Dermis blood vessel endothelial cell (primary cell): ENCODE results near the gene CEACAM7. TPM values are rescaled to one million over a fixed set of nuclear protein-coding genes. Genes with fewer than 3 reads are reported as not detected.
"Not testable (repeated sequence)": the region's sequence is repeated elsewhere in the genome, so short reads cannot be mapped to it uniquely, and the experiment has no call there.

ENCODE experiments used
- DNase-seq: peaks from one replicate; pipeline ENCODE4 v3.0.0; 2010
- total RNA-seq: library from RNA; depleted of rRNA; stranded (reverse); fragments of >200 nt; gene quantifications from 2 replicates; pipeline ENCODE4 v1.2.3, GENCODE V29; 2014

The CEACAM7 gene
- 0.17 TPM in 1 of 2 replicates, not detected in the other for total RNA-seq

- DNase-seq = no peak
These were observed at the start of gene CEACAM7 for GRCh38 chr19:41688098-41688497. TSS of gene CEACAM7 (minus strand) at chr19:41688270. CDS start at chr19:41688165, 105 bp downstream.

DNA sequence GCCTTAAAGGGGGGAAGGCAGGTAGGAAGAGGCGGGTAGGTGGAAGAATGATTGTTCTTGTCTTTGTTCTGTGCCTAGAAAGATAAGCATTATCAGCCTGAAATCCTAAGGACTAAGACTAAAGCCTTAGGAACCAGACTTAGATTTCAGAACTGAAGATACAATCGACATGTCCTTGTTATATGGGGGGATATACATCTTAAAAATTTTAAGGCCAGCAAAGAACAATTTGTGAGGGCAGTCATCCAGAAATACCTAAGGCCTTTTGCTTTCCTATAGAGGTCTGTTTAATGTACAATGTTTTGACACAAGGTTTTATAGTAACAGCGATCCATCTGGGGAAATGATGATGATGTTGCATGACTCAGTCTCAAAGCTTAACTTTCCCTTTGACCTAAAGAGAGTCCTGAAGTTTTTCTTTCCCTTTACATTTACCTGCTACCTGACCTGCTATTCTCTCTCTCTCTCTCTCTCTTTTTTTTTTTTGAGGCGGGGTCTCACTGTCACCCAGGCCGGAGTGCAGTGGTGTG, 47.1 kb upstream of the CEACAM7 start:
- no peak for DNase-seq

DNA sequence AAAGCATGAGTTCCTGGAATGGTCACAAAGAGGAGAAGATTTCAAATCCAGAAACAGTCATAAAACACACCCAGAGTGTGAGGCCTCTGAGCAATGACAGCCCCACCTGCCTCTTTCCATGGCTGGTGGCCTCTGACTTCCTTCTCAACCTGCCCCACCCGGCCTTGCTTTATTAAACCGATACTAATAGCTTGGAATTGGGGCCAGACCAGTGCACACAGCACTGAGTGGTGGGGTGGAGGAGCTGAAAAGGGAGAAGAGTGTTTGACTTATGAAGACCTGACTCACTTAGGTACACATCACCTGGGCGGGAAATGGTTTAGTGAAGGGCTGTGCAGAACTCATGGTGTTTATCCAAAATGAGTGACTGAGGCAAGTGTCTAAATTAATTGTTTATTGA, 46.5 kb upstream of the CEACAM7 start:
- no peak for DNase-seq

DNA sequence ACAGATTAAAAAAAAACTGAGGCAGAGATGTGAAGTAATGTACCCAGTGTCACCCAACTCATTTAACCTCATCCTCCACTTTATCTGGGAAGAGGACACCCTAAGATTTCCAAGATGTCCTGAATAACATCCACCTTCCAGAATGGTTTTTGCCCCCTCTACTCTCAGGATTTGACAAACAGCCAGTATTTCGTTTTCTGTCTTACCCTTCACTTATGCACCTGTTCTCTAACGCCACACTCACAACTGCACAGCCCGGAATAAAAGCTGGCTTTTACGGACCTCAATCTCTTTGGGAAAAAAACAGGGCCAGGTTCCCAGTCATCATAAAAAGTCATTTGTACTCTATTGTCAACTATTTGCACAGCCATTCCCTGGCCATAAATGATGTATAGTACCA, 46.1 kb upstream of the CEACAM7 start:
- no peak for DNase-seq

DNA sequence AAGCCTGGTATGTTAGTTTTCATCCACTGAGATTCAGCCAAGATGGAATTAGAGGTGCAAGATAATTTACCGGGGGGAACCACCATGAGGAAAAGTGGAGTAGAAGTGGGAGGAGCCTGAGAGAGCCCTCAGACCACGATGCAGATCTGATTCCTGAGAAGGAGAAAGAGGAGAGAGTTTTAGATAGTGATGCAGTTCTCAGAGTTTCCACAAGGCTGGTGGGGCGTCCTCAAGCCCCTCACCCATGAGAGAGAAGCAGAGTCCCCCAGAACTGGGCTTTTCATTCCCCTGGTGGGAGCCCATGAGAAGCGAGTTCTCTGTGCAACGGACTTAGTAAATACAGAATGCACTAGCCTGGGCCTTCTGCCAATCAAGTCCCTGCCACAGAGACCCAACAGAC, 38.4 kb upstream of the CEACAM7 start:
- DNase-seq = no peak

DNA sequence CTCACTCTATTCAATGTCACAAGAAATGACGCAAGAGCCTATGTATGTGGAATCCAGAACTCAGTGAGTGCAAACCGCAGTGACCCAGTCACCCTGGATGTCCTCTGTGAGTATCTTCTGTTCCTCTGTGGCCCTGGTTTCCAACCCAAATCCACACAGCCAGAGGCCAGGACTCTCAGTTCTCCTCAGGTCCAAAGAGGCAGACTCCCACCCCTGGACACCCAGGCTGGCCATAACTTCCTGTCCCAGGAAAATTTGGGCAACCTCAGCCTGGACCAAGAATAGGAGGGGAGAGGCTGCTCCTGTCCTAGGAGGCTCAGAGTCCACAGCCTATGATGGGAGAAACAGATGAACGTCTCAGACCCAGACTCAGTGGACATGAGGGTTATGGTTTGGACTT, 32.0 kb upstream of the CEACAM7 start:
- DNase-seq = no peak

DNA sequence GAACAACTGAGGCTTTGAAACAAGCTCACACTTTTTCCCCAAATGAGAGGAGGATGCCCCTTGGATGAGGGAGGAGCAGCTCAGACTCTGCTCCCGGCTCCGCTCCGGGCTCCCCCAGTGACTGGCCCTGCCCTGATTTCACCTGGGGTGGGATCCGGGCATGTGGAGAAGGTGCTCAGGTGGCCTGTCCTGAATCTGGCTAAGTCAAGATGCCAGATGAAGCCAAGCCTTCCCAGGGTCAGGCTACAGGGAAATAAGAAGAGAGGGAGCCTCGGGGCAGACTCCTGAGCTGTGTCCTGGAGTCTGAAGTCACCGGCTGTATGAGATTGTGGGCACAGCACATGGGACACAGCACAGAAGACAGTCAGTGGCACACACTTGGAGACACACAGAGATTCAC, 30.7 kb upstream of the CEACAM7 start:
- DNase-seq = no peak

GRCh38 chr19:41714598-41714997, 26.5 kb upstream of the CEACAM7 start:
- DNase-seq = no peak

DNA sequence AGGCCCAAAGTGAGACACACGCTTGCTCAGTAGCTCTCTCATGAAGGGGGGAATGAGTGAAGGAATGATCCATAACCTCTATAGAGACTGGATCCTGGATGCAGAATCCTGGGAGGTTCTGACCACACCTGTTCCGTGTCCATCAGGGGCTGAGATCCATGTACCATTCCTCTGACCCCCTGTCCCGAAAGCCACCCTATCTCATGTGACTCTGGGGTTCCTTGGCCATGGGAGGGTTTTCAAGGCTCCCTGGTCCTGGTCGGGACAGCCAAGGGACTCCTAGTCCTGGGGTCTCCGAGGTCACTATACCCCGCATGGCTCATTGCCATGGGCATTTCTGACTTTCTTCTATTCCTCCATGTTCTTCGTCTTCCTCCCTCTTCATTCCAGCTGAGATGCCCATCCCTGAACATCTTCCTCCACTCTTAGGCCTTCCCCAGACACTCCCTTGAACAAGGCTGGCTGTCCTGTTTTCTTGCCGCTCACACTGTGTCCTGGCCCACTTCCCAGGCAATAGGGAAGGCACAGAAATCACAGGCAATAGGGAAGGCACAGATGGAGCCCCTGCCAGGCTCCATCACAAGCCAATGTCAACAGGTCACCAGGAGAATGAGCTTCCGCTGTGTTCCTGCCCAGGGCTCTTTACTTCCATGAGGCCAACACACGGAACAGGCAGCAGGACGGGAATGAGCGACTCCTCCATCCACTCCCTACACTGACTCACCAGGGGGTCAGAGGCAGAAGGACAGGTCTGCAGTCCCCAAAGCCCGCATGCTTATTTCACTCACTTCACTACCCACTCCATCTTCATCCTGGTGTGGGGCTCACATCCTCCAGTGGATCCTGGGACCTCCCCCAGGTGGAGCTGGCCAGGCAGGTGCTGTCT, 23.5 kb upstream of the CEACAM7 start:
- no peak for DNase-seq

GRCh38 chr19:41709951-41710645, 22.0 kb upstream of the CEACAM7 start:
- no peak for DNase-seq

- DNase-seq = not testable (repeated sequence)
These were observed 21.4 kb upstream of the CEACAM7 start for GRCh38 chr19:41709516-41709915.

- no peak for DNase-seq
These were observed 20.4 kb upstream of the CEACAM7 start, which contains the start of gene CEACAM5 for GRCh38 chr19:41708481-41708880. TSS of gene CEACAM5 (plus strand) at chr19:41708626. CDS start at chr19:41708732, 106 bp downstream.

GRCh38 chr19:41707871-41708371, 19.9 kb upstream of the CEACAM7 start:
- no peak for DNase-seq

DNA sequence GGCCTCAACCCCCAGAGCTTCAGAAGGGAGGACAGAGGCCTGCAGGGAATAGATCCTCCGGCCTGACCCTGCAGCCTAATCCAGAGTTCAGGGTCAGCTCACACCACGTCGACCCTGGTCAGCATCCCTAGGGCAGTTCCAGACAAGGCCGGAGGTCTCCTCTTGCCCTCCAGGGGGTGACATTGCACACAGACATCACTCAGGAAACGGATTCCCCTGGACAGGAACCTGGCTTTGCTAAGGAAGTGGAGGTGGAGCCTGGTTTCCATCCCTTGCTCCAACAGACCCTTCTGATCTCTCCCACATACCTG, 19.4 kb upstream of the CEACAM7 start:
- no peak for DNase-seq

DNA sequence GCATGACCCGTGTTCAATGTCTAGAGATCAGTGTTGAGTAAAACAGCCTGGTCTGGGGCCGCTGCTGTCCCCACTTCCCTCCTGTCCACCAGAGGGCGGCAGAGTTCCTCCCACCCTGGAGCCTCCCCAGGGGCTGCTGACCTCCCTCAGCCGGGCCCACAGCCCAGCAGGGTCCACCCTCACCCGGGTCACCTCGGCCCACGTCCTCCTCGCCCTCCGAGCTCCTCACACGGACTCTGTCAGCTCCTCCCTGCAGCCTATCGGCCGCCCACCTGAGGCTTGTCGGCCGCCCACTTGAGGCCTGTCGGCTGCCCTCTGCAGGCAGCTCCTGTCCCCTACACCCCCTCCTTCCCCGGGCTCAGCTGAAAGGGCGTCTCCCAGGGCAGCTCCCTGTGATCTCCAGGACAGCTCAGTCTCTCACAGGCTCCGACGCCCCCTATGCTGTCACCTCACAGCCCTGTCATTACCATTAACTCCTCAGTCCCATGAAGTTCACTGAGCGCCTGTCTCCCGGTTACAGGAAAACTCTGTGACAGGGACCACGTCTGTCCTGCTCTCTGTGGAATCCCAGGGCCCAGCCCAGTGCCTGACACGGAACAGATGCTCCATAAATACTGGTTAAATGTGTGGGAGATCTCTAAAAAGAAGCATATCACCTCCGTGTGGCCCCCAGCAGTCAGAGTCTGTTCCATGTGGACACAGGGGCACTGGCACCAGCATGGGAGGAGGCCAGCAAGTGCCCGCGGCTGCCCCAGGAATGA, 18.9 kb upstream of the CEACAM7 start:
- DNase-seq = peak; percentile 61

- DNase-seq = peak; percentile 51
These were observed 17.5 kb upstream of the CEACAM7 start for GRCh38 chr19:41705393-41706174.

DNA sequence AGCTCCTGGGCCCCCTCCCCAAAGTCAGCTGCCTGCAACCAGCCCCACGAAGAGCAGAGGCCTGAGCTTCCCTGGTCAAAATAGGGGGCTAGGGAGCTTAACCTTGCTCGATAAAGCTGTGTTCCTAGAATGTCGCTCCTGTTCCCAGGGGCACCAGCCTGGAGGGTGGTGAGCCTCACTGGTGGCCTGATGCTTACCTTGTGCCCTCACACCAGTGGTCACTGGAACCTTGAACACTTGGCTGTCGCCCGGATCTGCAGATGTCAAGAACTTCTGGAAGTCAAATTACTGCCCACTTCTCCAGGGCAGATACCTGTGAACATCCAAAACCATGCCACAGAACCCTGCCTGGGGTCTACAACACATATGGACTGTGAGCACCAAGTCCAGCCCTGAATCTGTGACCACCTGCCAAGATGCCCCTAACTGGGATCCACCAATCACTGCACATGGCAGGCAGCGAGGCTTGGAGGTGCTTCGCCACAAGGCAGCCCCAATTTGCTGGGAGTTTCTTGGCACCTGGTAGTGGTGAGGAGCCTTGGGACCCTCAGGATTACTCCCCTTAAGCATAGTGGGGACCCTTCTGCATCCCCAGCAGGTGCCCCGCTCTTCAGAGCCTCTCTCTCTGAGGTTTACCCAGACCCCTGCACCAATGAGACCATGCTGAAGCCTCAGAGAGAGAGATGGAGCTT, 15.7 kb upstream of the CEACAM7 start:
- no peak for DNase-seq

DNA sequence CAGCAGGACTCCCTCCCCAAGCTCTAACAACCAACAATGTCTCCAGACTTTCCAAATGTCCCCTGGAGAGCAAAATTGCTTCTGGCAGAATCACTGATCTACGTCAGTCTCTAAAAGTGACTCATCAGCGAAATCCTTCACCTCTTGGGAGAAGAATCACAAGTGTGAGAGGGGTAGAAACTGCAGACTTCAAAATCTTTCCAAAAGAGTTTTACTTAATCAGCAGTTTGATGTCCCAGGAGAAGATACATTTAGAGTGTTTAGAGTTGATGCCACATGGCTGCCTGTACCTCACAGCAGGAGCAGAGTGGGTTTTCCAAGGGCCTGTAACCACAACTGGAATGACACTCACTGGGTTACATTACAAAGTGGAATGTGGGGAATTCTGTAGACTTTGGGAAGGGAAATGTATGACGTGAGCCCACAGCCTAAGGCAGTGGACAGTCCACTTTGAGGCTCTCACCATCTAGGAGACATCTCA, 14.1 kb upstream of the CEACAM7 start:
- no peak for DNase-seq

DNA sequence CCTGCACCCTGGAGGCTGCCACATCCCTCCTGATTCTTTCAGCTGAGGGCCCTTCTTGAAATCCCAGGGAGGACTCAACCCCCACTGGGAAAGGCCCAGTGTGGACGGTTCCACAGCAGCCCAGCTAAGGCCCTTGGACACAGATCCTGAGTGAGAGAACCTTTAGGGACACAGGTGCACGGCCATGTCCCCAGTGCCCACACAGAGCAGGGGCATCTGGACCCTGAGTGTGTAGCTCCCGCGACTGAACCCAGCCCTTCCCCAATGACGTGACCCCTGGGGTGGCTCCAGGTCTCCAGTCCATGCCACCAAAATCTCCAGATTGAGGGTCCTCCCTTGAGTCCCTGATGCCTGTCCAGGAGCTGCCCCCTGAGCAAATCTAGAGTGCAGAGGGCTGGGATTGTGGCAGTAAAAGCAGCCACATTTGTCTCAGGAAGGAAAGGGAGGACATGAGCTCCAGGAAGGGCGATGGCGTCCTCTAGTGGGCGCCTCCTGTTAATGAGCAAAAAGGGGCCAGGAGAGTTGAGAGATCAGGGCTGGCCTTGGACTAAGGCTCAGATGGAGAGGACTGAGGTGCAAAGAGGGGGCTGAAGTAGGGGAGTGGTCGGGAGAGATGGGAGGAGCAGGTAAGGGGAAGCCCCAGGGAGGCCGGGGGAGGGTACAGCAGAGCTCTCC, 13.5 kb upstream of the CEACAM7 start:
- no peak for DNase-seq

DNA sequence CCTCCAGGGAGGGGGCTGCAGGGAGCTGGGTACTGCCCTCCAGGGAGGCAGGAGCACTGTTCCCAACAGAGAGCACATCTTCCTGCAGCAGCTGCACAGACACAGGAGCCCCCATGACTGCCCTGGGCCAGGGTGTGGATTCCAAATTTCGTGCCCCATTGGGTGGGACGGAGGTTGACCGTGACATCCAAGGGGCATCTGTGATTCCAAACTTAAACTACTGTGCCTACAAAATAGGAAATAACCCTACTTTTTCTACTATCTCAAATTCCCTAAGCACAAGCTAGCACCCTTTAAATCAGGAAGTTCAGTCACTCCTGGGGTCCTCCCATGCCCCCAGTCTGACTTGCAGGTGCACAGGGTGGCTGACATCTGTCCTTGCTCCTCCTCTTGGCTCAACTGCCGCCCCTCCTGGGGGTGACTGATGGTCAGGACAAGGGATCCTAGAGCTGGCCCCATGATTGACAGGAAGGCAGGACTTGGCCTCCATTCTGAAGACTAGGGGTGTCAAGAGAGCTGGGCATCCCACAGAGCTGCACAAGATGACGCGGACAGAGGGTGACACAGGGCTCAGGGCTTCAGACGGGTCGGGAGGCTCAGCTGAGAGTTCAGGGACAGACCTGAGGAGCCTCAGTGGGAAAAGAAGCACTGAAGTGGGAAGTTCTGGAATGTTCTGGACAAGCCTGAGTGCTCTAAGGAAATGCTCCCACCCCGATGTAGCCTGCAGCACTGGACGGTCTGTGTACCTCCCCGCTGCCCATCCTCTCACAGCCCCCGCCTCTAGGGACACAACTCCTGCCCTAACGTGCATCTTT, 12.5 kb upstream of the CEACAM7 start:
- no peak for DNase-seq
